Rectal smooth muscle tissue (tissue), 1 donor: ENCODE data around the gene DGKI.

Source experiments
- H3K27ac ChIP-seq: one replicate; pipeline ENCODE4 v1.7.0; 2013; ENCODE audit warnings: low read depth, low read length, inconsistent platforms
- H3K27me3 ChIP-seq: one replicate; pipeline ENCODE4 v1.7.0; 2013; ENCODE audit warnings: low read length; ENCODE audit not compliant: control insufficient read depth, insufficient read depth
- H3K36me3 ChIP-seq: one replicate; pipeline ENCODE4 v1.7.0; 2013; ENCODE audit warnings: low read length; ENCODE audit not compliant: control insufficient read depth, insufficient read depth
- H3K4me1 ChIP-seq: one replicate; pipeline ENCODE4 v1.7.0; 2013; ENCODE audit warnings: low read length; ENCODE audit not compliant: control insufficient read depth, insufficient read depth
- H3K4me3 ChIP-seq: one replicate; pipeline ENCODE4 v1.7.0; 2013; ENCODE audit warnings: low read length
- H3K9ac ChIP-seq: one replicate; pipeline ENCODE4 v1.7.0; 2013; ENCODE audit warnings: low read length

The DGKI gene

DNA sequence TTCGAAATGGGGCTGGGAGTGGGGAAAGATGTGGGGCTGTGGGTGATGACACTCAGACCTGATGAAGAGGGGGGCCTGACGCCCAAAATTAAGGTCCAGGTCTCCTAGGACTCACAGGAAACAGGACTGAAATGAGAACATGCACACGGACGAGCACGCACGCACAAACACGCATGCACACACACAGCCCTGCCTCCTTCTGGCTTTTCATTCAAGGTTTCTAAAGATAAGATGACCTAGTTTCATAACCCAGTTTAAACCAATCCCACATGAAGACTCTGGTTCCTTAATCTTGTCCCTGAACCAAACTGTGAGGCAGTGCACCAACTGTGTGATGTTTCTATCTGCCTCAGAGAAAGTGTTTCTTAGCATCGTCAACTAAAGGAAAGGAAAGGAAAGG, 162.0 kb downstream of the DGKI start:
- no peaks in the 10 kb centered on the region for H3K27me3 ChIP-seq
- H3K36me3 ChIP-seq: no peaks in the 10 kb centered on the region
- no peak overlapping the region for H3K9ac ChIP-seq
- H3K27ac ChIP-seq: no peak overlapping the region
- no peaks in the 10 kb centered on the region for H3K4me1 ChIP-seq
- no peak overlapping the region for H3K4me3 ChIP-seq

DNA sequence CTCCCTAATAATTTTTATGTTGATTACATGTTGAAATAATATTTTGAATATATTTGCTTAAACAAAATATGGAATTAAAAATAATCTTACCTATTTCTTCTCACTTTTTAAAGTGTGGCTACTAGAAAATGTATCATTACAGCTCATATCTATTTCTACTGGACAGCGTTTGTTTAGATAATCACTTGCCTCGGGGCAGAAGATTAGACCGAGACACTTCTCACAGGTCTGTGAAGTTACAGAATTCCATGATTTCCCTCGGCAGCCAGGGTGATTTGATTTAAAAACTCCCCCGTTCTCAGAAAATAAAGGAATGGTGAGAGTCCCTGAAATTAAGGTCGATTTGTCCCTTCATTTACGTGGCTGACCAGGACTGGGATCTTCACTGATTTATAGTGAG, 162.5 kb downstream of the DGKI start:
- H3K36me3 ChIP-seq: no peaks in the 10 kb centered on the region
- no peak overlapping the region for H3K9ac ChIP-seq
- H3K4me3 ChIP-seq: no peak overlapping the region
- no peak overlapping the region for H3K27ac ChIP-seq
- H3K4me1 ChIP-seq: no peaks in the 10 kb centered on the region
- H3K27me3 ChIP-seq: no peaks in the 10 kb centered on the region

GRCh38 chr7:137682596-137682995, 164.2 kb downstream of the DGKI start:
- no peaks in the 10 kb centered on the region for H3K36me3 ChIP-seq
- no peak overlapping the region for H3K27ac ChIP-seq
- H3K9ac ChIP-seq: no peak overlapping the region
- H3K4me1 ChIP-seq: no peaks in the 10 kb centered on the region
- H3K27me3 ChIP-seq: no peaks in the 10 kb centered on the region
- H3K4me3 ChIP-seq: no peak overlapping the region

GRCh38 chr7:137681657-137682562, 164.9 kb downstream of the DGKI start:
- Histone ChIP-seq H3K4me1 (no peaks in the 10 kb centered on the region), H3K4me3 (no peak overlapping the region), H3K27ac (no peak overlapping the region), H3K27me3 (no peaks in the 10 kb centered on the region), H3K36me3 (no peaks in the 10 kb centered on the region), H3K9ac (no peak overlapping the region)

DNA sequence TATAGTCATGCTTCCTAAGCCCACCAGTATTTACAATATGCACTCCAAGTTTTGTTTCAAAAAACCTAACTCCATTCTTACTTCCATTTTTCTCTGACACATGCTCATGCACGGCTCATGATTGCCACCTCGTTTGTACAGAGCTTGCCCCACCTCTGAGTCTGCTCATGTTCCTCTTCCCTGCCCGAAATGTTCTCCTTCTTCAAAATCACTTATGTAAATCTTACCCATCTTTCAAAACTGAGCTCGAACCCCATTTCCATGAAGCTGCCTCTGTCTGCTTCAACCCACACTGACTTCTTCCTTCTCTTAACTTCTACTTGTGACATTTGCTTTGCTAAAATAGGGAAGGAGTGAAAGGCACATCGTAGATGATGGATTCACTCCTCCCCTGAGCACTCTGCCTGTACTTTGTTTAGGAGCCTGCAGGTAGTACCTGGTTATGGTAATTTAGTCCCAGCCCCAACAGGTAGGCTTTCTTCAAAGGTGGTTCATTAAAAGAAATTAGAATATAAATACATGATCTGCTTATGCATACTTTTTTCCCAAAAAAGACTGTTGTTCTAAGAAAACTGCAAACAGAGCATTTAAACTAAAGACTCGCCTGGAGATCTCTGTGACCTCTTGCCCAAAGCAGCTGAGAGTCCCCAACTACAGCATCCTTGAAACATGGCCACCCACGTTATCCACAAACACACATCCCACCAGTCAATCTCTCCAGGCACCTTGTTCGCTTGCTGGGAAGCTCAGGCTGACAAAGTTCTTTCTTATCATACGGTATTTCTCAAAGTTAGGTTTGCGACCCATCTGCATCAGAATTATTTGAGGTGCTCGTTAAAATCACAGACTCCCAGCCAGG, 172.0 kb downstream of the DGKI start:
- no peaks in the 10 kb centered on the region for H3K36me3 ChIP-seq
- no peak overlapping the region for H3K9ac ChIP-seq
- no peaks in the 10 kb centered on the region for H3K4me1 ChIP-seq
- H3K4me3 ChIP-seq: no peak overlapping the region
- H3K27me3 ChIP-seq: no peaks in the 10 kb centered on the region
- no peak overlapping the region for H3K27ac ChIP-seq

- Histone ChIP-seq H3K27me3 (no peaks in the 10 kb centered on the region), H3K4me1 (no peaks in the 10 kb centered on the region), H3K27ac (no peak overlapping the region), H3K36me3 (no peaks in the 10 kb centered on the region), H3K9ac (no peak overlapping the region), H3K4me3 (no peak overlapping the region)
Observed at GRCh38 chr7:137674048-137674447, 172.7 kb downstream of the DGKI start.

GRCh38 chr7:137671920-137672319, 174.9 kb downstream of the DGKI start:
- Histone ChIP-seq H3K36me3 (no peaks in the 10 kb centered on the region), H3K27ac (no peak overlapping the region), H3K9ac (no peak overlapping the region), H3K4me1 (no peaks in the 10 kb centered on the region), H3K4me3 (no peak overlapping the region), H3K27me3 (no peaks in the 10 kb centered on the region)

DNA sequence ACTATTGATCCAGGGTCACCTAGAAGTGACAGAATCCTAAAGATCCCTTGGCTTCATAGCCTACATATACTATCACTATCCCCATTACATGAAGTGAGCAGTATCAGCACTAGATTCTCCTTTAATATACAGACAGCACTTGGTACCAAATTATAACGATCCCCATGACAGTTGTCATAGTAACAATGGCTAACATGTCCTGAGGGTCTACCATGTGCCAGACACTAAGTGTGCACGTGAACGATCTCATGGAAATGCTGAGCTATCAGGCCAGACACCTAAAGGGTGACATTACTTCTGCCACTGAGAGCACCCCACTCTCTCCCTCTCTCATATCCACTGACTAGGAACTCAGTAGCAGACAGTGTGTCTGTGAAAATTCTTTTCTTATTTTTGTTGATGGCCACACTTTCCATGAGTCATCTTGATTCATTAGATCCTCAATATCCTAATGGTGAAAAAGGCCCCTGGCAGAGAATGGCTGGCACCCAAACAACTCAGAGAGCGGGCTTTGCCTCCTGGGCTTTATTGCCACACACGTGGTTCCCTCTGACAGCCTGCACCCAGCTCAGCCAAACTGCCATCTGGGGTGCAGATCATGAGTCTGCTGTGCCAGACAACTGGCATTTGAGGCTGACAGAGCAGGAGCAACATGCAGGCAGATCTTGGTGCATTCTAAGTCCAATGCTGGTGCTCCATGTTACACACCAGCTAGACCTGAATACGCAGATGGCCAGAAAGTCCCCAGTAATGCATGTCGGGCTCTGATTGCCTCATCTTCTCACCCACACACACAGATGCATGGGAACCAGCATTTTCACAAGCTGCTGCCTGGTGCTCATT, 176.3 kb downstream of the DGKI start:
- Histone ChIP-seq H3K4me1 (no peaks in the 10 kb centered on the region), H3K9ac (no peak overlapping the region), H3K36me3 (no peaks in the 10 kb centered on the region), H3K4me3 (no peak overlapping the region), H3K27ac (no peak overlapping the region), H3K27me3 (no peaks in the 10 kb centered on the region)

GRCh38 chr7:137669706-137670105, 177.1 kb downstream of the DGKI start:
- Histone ChIP-seq H3K9ac (no peak overlapping the region), H3K27ac (no peak overlapping the region), H3K4me3 (no peak overlapping the region), H3K4me1 (no peaks in the 10 kb centered on the region), H3K36me3 (no peaks in the 10 kb centered on the region), H3K27me3 (no peaks in the 10 kb centered on the region)

DNA sequence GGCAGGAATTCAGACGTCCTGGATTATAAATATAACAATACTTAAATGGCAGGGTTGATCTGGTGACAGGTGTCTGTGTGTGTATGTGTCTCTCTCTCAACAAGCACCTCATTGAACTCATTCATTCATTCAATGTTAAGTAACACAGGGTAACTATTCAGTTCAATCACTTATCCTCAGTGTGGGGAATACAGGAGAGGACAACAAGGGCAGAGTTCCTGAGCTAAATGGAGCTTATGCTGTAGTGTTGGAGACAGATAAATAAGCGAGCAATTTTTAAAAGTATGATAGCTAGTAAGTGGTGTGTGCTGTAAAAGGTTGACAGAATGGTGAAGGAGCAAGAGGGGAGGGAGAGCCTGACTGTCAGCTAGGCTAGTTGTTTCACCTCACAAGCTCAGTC, 178.4 kb downstream of the DGKI start:
- Histone ChIP-seq H3K27ac (no peak overlapping the region), H3K27me3 (no peaks in the 10 kb centered on the region), H3K36me3 (no peaks in the 10 kb centered on the region), H3K4me3 (no peak overlapping the region), H3K4me1 (no peaks in the 10 kb centered on the region), H3K9ac (no peak overlapping the region)

DNA sequence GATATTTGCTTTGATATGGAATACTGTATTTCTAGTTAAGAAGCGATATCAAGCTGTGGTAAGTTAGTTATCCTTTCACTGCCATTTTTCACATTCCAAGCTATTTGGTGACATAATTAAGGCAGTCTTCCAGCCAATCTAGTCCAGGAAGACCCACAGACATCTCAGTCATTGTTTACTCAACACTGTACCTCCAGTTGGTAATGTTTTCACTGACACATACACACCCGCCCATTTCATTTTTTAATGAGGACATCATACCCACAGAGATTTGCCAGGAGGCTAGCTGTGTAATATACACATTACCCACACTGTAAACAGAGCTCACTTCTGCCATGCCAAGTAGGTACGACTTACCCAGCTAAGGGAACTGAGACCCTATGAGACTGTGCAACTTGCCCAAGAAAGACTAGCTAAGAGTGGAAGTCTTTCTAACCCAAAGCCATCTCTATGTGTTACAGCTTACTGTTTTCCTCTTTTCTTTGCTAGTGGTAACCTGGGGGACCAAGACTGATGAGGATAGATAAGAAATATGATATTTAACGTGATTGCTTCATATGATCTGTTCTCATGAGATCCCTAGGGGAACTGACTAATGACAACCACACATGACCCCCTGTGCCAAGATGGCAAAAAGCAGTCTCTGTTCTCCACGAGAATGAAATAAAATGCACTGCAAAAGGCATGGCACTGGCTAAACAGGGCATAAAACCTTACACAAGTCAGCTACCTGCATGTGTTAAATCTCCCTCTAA, 179.0 kb downstream of the DGKI start:
- Histone ChIP-seq H3K9ac (no peak overlapping the region), H3K27ac (no peak overlapping the region), H3K4me1 (no peaks in the 10 kb centered on the region), H3K36me3 (no peaks in the 10 kb centered on the region), H3K27me3 (no peaks in the 10 kb centered on the region), H3K4me3 (no peak overlapping the region)
